GM06990 (cell line): ENCODE measurements around the gene RIN3.

Experiments
- DNase-seq: peaks from one replicate; pipeline ENCODE4 v3.0.0-alpha.2; 2011; ENCODE audit not compliant: insufficient read length; ENCODE audit errors: extremely low read depth
- H3K27me3 ChIP-seq: replicated peaks from 2 replicates; pipeline ENCODE4 v1.6.0; 2011; ENCODE audit warnings: low read length; ENCODE audit not compliant: control insufficient read depth, insufficient read depth
- H3K36me3 ChIP-seq: 2 replicates; pipeline ENCODE4 v1.5.1; 2011; ENCODE audit warnings: low read length; ENCODE audit not compliant: control insufficient read depth, insufficient read depth
- H3K4me3 ChIP-seq: replicated peaks from 2 replicates; pipeline ENCODE4 v1.5.1; 2011; ENCODE audit warnings: low read depth, mild to moderate bottlenecking, control low read depth, low read length
- TF ChIP-seq, protein P1 (sequence below): IDR thresholded peaks from 2 replicates; pipeline ENCODE4 v1.5.1; 2011; ENCODE audit warnings: low read length, control low read depth, mild to moderate bottlenecking, inconsistent platforms; ENCODE audit not compliant: insufficient read depth, poor library complexity, severe bottlenecking

RIN3 gene

DNA sequence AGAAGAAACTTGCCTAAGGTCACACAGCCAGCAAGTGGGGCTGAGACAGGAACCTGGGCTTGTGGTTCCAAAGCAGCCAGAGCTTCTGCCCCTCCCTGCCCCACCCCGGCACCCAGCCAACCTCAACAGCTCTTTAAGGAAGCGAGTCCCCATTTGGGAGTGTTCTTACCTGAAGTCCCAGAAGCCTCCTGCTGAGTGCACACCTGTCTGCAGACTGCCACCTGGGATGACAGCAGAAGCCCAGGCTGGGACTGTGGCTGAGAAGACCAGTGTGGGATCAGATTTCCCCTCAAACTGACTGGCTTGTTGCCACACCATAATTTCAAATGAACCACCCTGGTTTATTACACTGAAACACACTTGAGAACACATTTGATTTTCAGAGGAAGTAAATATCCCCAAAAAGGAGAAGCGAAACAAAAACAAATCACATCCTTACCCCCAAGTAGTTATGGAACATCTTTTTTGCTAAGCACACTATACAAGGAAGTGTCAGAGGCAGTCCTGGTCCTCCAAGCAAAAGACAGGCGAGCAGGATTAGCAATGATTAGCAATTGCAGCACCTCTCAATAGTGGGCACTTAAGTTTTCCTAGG is 6.3 kb upstream of the RIN3 start:
- no peaks in the 10 kb centered on the region for H3K27me3 ChIP-seq
- H3K4me3 ChIP-seq, result no peak overlapping the region
- peak; percentile 62 for DNase-seq
- TF ChIP-seq, protein P1, sequence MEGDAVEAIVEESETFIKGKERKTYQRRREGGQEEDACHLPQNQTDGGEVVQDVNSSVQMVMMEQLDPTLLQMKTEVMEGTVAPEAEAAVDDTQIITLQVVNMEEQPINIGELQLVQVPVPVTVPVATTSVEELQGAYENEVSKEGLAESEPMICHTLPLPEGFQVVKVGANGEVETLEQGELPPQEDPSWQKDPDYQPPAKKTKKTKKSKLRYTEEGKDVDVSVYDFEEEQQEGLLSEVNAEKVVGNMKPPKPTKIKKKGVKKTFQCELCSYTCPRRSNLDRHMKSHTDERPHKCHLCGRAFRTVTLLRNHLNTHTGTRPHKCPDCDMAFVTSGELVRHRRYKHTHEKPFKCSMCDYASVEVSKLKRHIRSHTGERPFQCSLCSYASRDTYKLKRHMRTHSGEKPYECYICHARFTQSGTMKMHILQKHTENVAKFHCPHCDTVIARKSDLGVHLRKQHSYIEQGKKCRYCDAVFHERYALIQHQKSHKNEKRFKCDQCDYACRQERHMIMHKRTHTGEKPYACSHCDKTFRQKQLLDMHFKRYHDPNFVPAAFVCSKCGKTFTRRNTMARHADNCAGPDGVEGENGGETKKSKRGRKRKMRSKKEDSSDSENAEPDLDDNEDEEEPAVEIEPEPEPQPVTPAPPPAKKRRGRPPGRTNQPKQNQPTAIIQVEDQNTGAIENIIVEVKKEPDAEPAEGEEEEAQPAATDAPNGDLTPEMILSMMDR, result no peak
- H3K36me3 ChIP-seq, result no peaks in the 10 kb centered on the region

- Histone ChIP-seq H3K36me3 (no peaks in the 10 kb centered on the region), H3K27me3 (no peaks in the 10 kb centered on the region), H3K4me3 (no peak overlapping the region)
- TF ChIP-seq, protein P1, result no peak
- DNase-seq, result no peak
These were observed 2.6 kb upstream of the RIN3 start for GRCh38 chr14:92510972-92511371.

DNA sequence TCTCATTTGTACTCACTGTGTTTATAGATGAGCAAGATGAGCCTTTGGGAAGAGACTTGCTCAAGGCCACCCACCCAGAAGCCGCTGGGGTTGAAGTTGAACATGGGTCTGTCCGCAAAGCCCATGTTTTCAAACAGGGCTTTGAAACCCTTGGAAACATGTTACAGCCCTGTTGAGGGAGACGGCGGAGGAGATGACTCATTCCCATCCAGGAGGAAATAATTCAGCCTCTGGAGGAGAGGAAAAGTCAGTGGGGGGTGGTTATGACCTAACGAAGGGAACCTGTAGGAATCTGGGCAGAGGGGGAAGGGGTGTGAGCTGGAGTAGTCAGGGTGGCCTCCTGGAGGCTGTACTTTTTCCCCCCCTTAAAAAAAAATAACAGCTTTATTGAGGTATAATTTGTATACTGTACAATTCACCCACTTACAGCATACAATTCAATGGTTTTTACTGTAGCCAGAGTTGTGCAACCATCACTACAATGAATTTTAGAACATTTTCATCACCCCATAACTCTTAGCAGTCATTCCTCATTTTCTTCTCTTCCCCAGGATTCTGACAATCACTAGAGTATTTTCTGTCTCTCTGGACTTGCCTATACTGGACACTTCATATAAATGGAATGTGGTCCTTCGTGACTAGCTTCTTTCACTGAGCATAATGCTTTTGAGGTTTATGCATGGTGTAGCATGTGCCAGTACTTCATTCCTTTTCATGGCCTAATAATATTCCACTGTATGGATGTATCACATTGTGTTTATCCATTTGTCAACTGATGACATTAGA is 1.9 kb upstream of the RIN3 start:
- TF ChIP-seq, protein P1, result no peak
- no peak overlapping the region for H3K4me3 ChIP-seq
- no peaks in the 10 kb centered on the region for H3K27me3 ChIP-seq
- DNase-seq, result no peak
- H3K36me3 ChIP-seq, result no peaks in the 10 kb centered on the region

GRCh38 chr14:92512807-92513203 is 776 bp upstream of the RIN3 start:
- H3K27me3 ChIP-seq, result no peaks in the 10 kb centered on the region
- TF ChIP-seq, protein P1, result no peak
- no peaks in the 10 kb centered on the region for H3K36me3 ChIP-seq
- H3K4me3 ChIP-seq, result peak overlapping the region; percentile 80
- no peak for DNase-seq

DNA sequence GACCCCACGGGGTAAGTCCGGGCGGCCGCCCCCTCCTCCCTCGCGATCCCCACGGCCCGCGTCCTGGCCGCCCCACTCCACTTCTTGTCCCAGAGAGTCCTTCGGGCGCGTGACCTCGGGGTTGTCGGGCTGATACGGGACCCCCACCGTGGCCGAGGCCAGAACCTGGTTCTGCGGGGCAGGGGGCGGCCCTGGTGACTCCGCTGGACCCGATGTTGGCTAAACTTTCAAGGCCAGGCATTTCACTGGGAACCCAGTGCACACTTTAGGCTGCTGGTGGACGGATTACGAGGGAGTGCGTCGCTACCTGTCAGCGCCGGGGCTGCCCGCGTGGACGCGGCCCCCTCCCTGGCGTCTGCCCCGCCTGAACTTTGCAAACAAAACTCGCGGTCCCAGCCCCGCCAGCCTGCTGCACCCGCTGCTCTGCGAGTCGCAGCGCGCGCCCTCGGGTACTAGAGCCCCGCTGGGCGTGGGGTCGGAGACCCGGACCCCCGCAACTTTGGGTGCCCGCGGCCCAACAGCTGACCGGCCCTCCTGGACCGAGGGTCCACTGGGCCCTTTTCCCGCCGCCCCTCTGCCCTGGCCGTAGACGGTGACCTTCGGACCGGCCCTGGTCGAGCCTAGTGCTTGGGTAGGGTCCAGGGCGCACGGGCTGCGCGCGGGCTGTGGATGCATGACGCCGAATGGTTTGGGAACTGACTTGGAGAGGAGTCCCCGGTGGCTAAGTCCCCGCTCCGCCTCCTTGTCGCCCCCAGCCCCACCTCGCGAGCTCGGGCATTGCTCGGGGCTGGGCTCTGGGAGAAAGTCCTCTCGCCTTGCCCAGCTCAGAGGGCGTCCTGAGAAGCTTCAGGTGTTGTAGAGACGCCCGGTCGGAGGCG is 624 bp downstream of the RIN3 start:
- Histone ChIP-seq H3K36me3 (no peaks in the 10 kb centered on the region), H3K4me3 (peak overlapping the region; percentile 80), H3K27me3 (no peaks in the 10 kb centered on the region)
- DNase-seq, result peak; percentile 30
- TF ChIP-seq, protein P1, result no peak
